Neural progenitor cell (in vitro differentiated cells): ENCODE measurements around the gene BCAT1.

Source experiments
- EZH2 ChIP-seq: fragments of 200-600 bp; sonication (generic); IDR thresholded peaks from 2 replicates; pipeline ENCODE4 v1.6.1; 2017; ENCODE audit warnings: antibody characterized with exemption, mild to moderate bottlenecking, moderate library complexity
- TF ChIP-seq, protein P1 (sequence below): fragments of 200-600 bp; sonication (generic); IDR thresholded peaks from 2 replicates; pipeline ENCODE4 v1.5.1; 2017; ENCODE audit warnings: antibody characterized with exemption, mild to moderate bottlenecking

DNA sequence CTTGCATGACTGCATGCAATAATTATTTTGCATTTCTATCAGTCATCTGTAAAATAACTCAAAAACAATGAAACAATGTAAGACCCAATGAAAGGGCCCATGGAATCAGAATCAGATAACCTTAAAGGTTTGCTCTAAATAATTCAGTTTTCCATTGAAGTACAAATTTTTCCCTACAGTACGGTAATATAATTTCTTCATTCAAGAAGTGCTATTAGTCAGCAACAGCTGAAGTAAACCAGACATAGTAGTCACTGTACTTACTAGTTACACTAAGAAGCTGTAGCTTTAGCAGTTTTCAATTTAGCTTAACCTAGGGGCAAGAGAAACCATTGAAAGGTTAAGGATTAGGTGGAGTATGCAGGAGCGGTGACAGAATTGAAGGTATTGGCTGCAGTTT is 43.5 kb downstream of the BCAT1 start:
- TF ChIP-seq EZH2 = no peak
- TF ChIP-seq, protein P1, sequence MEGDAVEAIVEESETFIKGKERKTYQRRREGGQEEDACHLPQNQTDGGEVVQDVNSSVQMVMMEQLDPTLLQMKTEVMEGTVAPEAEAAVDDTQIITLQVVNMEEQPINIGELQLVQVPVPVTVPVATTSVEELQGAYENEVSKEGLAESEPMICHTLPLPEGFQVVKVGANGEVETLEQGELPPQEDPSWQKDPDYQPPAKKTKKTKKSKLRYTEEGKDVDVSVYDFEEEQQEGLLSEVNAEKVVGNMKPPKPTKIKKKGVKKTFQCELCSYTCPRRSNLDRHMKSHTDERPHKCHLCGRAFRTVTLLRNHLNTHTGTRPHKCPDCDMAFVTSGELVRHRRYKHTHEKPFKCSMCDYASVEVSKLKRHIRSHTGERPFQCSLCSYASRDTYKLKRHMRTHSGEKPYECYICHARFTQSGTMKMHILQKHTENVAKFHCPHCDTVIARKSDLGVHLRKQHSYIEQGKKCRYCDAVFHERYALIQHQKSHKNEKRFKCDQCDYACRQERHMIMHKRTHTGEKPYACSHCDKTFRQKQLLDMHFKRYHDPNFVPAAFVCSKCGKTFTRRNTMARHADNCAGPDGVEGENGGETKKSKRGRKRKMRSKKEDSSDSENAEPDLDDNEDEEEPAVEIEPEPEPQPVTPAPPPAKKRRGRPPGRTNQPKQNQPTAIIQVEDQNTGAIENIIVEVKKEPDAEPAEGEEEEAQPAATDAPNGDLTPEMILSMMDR = no peak
